Putamen (tissue), 1 donor: Measurements from ENCODE around the gene EDIL3.
"Not testable (repeated sequence)": the region's sequence is repeated elsewhere in the genome, so short reads cannot be mapped to it uniquely, and the experiment has no call there.

Experiments
- DNase-seq: peaks from one replicate; pipeline ENCODE4 v3.0.0-alpha.2; 2016; ENCODE audit warnings: low spot score

EDIL3 gene

GRCh38 chr5:84168841-84169240, 215.8 kb downstream of the EDIL3 start:
- DNase-seq, result no peak

GRCh38 chr5:84163671-84164070, 221.0 kb downstream of the EDIL3 start:
- no peak for DNase-seq

- no peak for DNase-seq
These were observed 222.0 kb downstream of the EDIL3 start for GRCh38 chr5:84162695-84163094.

GRCh38 chr5:84160650-84161049, 224.0 kb downstream of the EDIL3 start:
- not testable (repeated sequence) for DNase-seq

- no peak for DNase-seq
These were observed 235.6 kb downstream of the EDIL3 start for GRCh38 chr5:84149094-84149493.

GRCh38 chr5:84148651-84149050, 236.0 kb downstream of the EDIL3 start:
- DNase-seq, result no peak

GRCh38 chr5:84137541-84137940, 247.1 kb downstream of the EDIL3 start:
- DNase-seq, result no peak

- no peak for DNase-seq
These were observed 253.3 kb downstream of the EDIL3 start for GRCh38 chr5:84131372-84131771.

GRCh38 chr5:84130006-84130580, 254.6 kb downstream of the EDIL3 start:
- DNase-seq, result no peak

- no peak for DNase-seq
These were observed 259.5 kb downstream of the EDIL3 start for GRCh38 chr5:84125216-84125615.

- no peak for DNase-seq
These were observed 265.4 kb downstream of the EDIL3 start for GRCh38 chr5:84119252-84119651.

- no peak for DNase-seq
These were observed 266.1 kb downstream of the EDIL3 start for GRCh38 chr5:84118551-84118950.

- no peak for DNase-seq
These were observed 269.0 kb downstream of the EDIL3 start for GRCh38 chr5:84115727-84116126.

- DNase-seq, result no peak
These were observed 271.2 kb downstream of the EDIL3 start for GRCh38 chr5:84113246-84114105.

- DNase-seq, result no peak
These were observed 291.9 kb downstream of the EDIL3 start for GRCh38 chr5:84092738-84093137.

GRCh38 chr5:84091127-84091799, 293.4 kb downstream of the EDIL3 start:
- DNase-seq, result no peak

- DNase-seq, result no peak
These were observed 295.7 kb downstream of the EDIL3 start for GRCh38 chr5:84088996-84089395.

GRCh38 chr5:84086511-84086910, 298.2 kb downstream of the EDIL3 start:
- no peak for DNase-seq

- DNase-seq, result no peak
These were observed 299.2 kb downstream of the EDIL3 start for GRCh38 chr5:84085387-84086041.

GRCh38 chr5:84080908-84081307, 303.8 kb downstream of the EDIL3 start:
- DNase-seq, result no peak

- DNase-seq, result no peak
These were observed 312.3 kb downstream of the EDIL3 start for GRCh38 chr5:84072339-84072738.

GRCh38 chr5:84069608-84070179, 315.0 kb downstream of the EDIL3 start:
- no peak for DNase-seq
